DND-41 (cell line): ENCODE data around the gene KATNAL1.

Experiments
- ATAC-seq: fragments of 200-7000 bp; cut with Tn5 transposase; 3 replicates; pipeline ENCODE4 v1.9.1; 2021; ENCODE audit warnings: low read depth; ENCODE audit not compliant: insufficient read depth
- DNase-seq: peaks from one replicate; pipeline ENCODE4 v3.0.0-alpha.2; 2020
- H2AFZ ChIP-seq: 2 replicates; pipeline ENCODE4 v1.6.0; 2012; ENCODE audit warnings: low read depth, low read length
- H3K27ac ChIP-seq: 2 replicates; pipeline ENCODE4 v1.5.1; 2012; ENCODE audit warnings: low read length, inconsistent platforms
- H3K27me3 ChIP-seq: fragments of 200-600 bp; sonication (generic); 2 replicates; pipeline ENCODE4 v1.6.0; 2012; ENCODE audit warnings: low read length, mild to moderate bottlenecking, inconsistent platforms; ENCODE audit not compliant: insufficient read depth, poor library complexity
- H3K36me3 ChIP-seq: 2 replicates; pipeline ENCODE4 v1.5.1; 2012; ENCODE audit warnings: low read length, inconsistent platforms; ENCODE audit not compliant: insufficient read depth
- H3K4me1 ChIP-seq: 2 replicates; pipeline ENCODE4 v1.5.1; 2012; ENCODE audit warnings: mild to moderate bottlenecking, low read length; ENCODE audit not compliant: insufficient read depth
- H3K4me2 ChIP-seq: 2 replicates; pipeline ENCODE4 v1.6.0; 2012; ENCODE audit warnings: mild to moderate bottlenecking, moderate library complexity, low read length, inconsistent platforms; ENCODE audit not compliant: insufficient read depth
- H3K4me3 ChIP-seq, 2 experiments: fragments of 200-600 bp in 1 of 2; shearing (Covaris generic) in 1 of 2; 2 replicates each; pipeline ENCODE4 v1.5.1; 2012 to 2016; ENCODE audit warnings: inconsistent platforms in 2 of 2, low read length in 2 of 2, mild to moderate bottlenecking in 2 of 2, low read depth in 1 of 2, moderate library complexity in 1 of 2
- H3K79me2 ChIP-seq: 2 replicates; pipeline ENCODE4 v1.6.0; 2012; ENCODE audit warnings: low read length, inconsistent platforms; ENCODE audit not compliant: insufficient read depth
- H3K9ac ChIP-seq: 2 replicates; pipeline ENCODE4 v1.6.0; 2012; ENCODE audit warnings: low read depth, mild to moderate bottlenecking, inconsistent platforms, low read length, moderate library complexity
- H3K9me3 ChIP-seq: 2 replicates; pipeline ENCODE4 v1.5.1; 2012; ENCODE audit warnings: low read length, moderate library complexity, mild to moderate bottlenecking, inconsistent platforms; ENCODE audit not compliant: insufficient read depth, severe bottlenecking
- H4K20me1 ChIP-seq: 2 replicates; pipeline ENCODE4 v1.6.0; 2012; ENCODE audit warnings: low read length; ENCODE audit not compliant: insufficient read depth
- CTCF ChIP-seq: IDR thresholded peaks from 2 replicates; pipeline ENCODE4 v1.5.1; 2012; ENCODE audit warnings: borderline replicate concordance, low read length, moderate library complexity, mild to moderate bottlenecking; ENCODE audit not compliant: poor library complexity, severe bottlenecking; ENCODE audit errors: extremely low read depth
- EZH2 ChIP-seq: IDR thresholded peaks from 3 replicates; pipeline ENCODE4 v1.6.1; 2012; ENCODE audit warnings: borderline replicate concordance, low read depth, mild to moderate bottlenecking, moderate library complexity, low read length, inconsistent platforms; ENCODE audit not compliant: severe bottlenecking

Gene KATNAL1

GRCh38 chr13:30156270-30156669 lies 151.1 kb downstream of the KATNAL1 start:
- no peak for DNase-seq
- H3K4me1 ChIP-seq: peaks cover under 1% of the 10 kb centered on the region; the same call in 1 of the 2 replicates
- no peak for TF ChIP-seq EZH2
- TF ChIP-seq CTCF: no peak
- no peaks in the 10 kb centered on the region for H3K79me2 ChIP-seq
- H3K27me3 ChIP-seq: no peaks in the 10 kb centered on the region
- no peaks in the 10 kb centered on the region for H3K36me3 ChIP-seq
- no peaks in the 10 kb centered on the region for H3K9me3 ChIP-seq
- no peak overlapping the region for H2AFZ ChIP-seq
- H3K4me3 ChIP-seq: no peak overlapping the region
- no peak overlapping the region for H3K27ac ChIP-seq
- no peaks in the 10 kb centered on the region for H4K20me1 ChIP-seq
- no peak overlapping the region for H3K4me2 ChIP-seq
- no peak overlapping the region for H3K9ac ChIP-seq
- ATAC-seq: no peak

DNA sequence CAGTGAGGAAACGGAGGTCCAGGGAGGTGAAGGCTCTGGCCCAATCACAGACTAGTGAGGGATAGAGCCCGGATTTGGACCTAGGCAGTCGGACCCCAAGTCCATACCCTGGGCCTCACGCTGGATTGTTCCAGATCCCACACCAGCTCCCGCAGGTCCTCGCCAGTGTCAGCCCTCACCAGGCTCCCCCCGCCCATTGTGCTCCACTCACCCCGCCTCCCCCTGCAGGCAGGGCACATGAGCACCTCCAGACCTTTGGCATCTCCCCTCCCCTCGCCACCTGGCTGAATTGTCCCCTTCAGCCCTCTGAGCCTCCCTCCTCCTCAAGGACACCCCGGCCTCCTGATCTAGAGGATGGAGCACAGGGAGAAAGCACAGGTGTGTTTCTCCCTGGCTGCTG lies 152.4 kb downstream of the KATNAL1 start:
- Histone ChIP-seq H3K9ac (no peak overlapping the region), H3K4me1 (peaks cover 4% of the 10 kb centered on the region; the same call in 1 of the 2 replicates), H3K27ac (no peak overlapping the region), H3K27me3 (no peaks in the 10 kb centered on the region), H3K4me2 (no peak overlapping the region), H3K4me3 (no peak overlapping the region), H2AFZ (no peak overlapping the region), H3K9me3 (no peaks in the 10 kb centered on the region), H4K20me1 (no peaks in the 10 kb centered on the region), H3K79me2 (no peaks in the 10 kb centered on the region), H3K36me3 (no peaks in the 10 kb centered on the region)
- no peak for ATAC-seq
- DNase-seq: no peak
- TF ChIP-seq CTCF (no peak), EZH2 (no peak)

GRCh38 chr13:30154531-30154930 lies 152.8 kb downstream of the KATNAL1 start:
- no peak overlapping the region for H3K4me2 ChIP-seq
- H3K27me3 ChIP-seq: no peaks in the 10 kb centered on the region
- DNase-seq (no peak), ATAC-seq (no peak)
- no peaks in the 10 kb centered on the region for H4K20me1 ChIP-seq
- H3K9ac ChIP-seq: no peak overlapping the region
- H2AFZ ChIP-seq: no peak overlapping the region
- H3K36me3 ChIP-seq: no peaks in the 10 kb centered on the region
- peaks cover 4% of the 10 kb centered on the region; the same call in 1 of the 2 replicates for H3K4me1 ChIP-seq
- H3K79me2 ChIP-seq: no peaks in the 10 kb centered on the region
- no peak overlapping the region for H3K4me3 ChIP-seq
- H3K27ac ChIP-seq: no peak overlapping the region
- H3K9me3 ChIP-seq: no peaks in the 10 kb centered on the region
- TF ChIP-seq CTCF (no peak), EZH2 (no peak)
